WERI-Rb-1 (cell line): Measurements from ENCODE around the gene TSC2.

Experiments used
- DNase-seq: peaks from one replicate; pipeline ENCODE4 v3.0.0-alpha.2; 2020
- H3K27ac ChIP-seq: fragments of 250-450 bp; sonication (Bioruptor Pico); 2 replicates; pipeline ENCODE4 v1.5.1; 2020; ENCODE audit warnings: mild to moderate bottlenecking, moderate library complexity
- H3K27me3 ChIP-seq: fragments of 250-450 bp; sonication (Bioruptor Pico); 2 replicates; pipeline ENCODE4 v1.5.1; 2021; ENCODE audit warnings: mild to moderate bottlenecking, low read depth, moderate library complexity; ENCODE audit not compliant: insufficient read depth, severe bottlenecking
- H3K36me3 ChIP-seq: fragments of 250-450 bp; sonication (Bioruptor Pico); 2 replicates; pipeline ENCODE4 v1.5.1; 2020; ENCODE audit warnings: mild to moderate bottlenecking, moderate library complexity
- H3K4me3 ChIP-seq: 2 replicates; pipeline ENCODE4 v1.5.1; 2011; ENCODE audit warnings: low read depth, mild to moderate bottlenecking, control low read depth, low read length
- H3K9me3 ChIP-seq: fragments of 250-450 bp; sonication (Bioruptor Pico); 2 replicates; pipeline ENCODE4 v1.5.1; 2021; ENCODE audit warnings: mild to moderate bottlenecking, moderate library complexity; ENCODE audit not compliant: severe bottlenecking
- TF ChIP-seq, protein P1 (sequence below): IDR thresholded peaks from 2 replicates; pipeline ENCODE4 v1.5.1; 2011; ENCODE audit warnings: low read depth, mild to moderate bottlenecking, control low read depth, inconsistent platforms, low read length

TSC2 gene

DNA sequence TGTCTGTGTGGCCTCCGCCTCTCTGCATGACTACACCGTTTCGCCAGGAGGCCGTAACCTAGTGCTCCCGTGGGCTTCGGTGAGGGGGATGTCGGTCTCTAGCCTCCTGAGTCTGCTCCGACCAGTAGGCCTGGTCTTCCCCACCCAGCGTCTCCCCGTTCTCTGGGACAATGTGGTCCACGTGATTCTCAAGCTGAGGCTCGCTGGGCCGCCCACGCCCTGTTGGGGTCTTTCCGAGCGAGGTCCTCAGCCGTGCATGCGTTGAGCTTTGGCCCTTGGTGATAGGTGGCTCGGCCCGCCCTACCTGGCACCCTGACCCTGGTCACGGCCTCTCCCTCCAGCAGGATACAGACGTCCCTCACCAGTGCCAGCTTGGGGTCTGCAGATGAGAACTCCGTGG lies 30.9 kb downstream of the TSC2 start:
- no peak overlapping the region for H3K27ac ChIP-seq
- H3K4me3 ChIP-seq = no peak overlapping the region
- peaks cover 66% of the 10 kb centered on the region for H3K36me3 ChIP-seq
- H3K27me3 ChIP-seq = no peaks in the 10 kb centered on the region
- no peaks in the 10 kb centered on the region for H3K9me3 ChIP-seq
- TF ChIP-seq, protein P1, sequence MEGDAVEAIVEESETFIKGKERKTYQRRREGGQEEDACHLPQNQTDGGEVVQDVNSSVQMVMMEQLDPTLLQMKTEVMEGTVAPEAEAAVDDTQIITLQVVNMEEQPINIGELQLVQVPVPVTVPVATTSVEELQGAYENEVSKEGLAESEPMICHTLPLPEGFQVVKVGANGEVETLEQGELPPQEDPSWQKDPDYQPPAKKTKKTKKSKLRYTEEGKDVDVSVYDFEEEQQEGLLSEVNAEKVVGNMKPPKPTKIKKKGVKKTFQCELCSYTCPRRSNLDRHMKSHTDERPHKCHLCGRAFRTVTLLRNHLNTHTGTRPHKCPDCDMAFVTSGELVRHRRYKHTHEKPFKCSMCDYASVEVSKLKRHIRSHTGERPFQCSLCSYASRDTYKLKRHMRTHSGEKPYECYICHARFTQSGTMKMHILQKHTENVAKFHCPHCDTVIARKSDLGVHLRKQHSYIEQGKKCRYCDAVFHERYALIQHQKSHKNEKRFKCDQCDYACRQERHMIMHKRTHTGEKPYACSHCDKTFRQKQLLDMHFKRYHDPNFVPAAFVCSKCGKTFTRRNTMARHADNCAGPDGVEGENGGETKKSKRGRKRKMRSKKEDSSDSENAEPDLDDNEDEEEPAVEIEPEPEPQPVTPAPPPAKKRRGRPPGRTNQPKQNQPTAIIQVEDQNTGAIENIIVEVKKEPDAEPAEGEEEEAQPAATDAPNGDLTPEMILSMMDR = no peak
- no peak for DNase-seq

DNA sequence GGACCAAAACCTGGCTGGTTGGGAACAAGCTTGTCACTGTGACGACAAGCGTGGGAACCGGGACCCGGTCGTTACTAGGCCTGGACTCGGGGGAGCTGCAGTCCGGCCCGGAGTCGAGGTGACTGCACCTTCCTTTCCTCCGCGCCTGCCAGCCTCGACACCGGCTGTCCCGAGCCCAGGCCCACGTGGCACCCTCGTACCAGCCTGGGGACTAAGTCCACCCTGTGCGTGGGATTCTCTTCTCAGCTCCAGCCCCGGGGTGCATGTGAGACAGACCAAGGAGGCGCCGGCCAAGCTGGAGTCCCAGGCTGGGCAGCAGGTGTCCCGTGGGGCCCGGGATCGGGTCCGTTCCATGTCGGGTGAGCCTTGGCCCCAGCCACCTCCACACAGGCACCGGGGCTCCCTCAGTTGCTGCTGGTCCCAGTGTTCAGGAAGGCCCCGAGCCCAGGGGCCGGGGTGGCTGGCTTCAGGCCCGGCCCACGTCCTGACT lies 31.6 kb downstream of the TSC2 start:
- no peaks in the 10 kb centered on the region for H3K27me3 ChIP-seq
- peaks cover 66% of the 10 kb centered on the region for H3K36me3 ChIP-seq
- DNase-seq = no peak
- no peak overlapping the region for H3K4me3 ChIP-seq
- TF ChIP-seq, protein P1 = no peak
- no peaks in the 10 kb centered on the region for H3K9me3 ChIP-seq
- no peak overlapping the region for H3K27ac ChIP-seq

DNA sequence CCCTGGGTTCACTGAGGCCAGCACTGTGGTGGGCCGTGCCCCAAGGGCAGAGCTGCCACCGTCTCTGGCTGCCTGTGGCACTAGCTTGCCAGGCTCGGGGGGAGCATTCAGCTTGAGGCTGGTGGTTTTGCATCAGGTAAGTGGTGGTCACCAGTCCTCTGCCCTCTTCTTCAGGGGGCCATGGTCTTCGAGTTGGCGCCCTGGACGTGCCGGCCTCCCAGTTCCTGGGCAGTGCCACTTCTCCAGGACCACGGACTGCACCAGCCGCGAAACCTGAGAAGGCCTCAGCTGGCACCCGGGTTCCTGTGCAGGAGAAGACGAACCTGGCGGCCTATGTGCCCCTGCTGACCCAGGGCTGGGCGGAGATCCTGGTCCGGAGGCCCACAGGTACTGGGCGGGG lies 32.2 kb downstream of the TSC2 start:
- TF ChIP-seq, protein P1 = no peak
- Histone ChIP-seq H3K9me3 (no peaks in the 10 kb centered on the region), H3K36me3 (peaks cover 65% of the 10 kb centered on the region), H3K27me3 (no peaks in the 10 kb centered on the region), H3K4me3 (no peak overlapping the region), H3K27ac (no peak overlapping the region)
- DNase-seq = no peak

DNA sequence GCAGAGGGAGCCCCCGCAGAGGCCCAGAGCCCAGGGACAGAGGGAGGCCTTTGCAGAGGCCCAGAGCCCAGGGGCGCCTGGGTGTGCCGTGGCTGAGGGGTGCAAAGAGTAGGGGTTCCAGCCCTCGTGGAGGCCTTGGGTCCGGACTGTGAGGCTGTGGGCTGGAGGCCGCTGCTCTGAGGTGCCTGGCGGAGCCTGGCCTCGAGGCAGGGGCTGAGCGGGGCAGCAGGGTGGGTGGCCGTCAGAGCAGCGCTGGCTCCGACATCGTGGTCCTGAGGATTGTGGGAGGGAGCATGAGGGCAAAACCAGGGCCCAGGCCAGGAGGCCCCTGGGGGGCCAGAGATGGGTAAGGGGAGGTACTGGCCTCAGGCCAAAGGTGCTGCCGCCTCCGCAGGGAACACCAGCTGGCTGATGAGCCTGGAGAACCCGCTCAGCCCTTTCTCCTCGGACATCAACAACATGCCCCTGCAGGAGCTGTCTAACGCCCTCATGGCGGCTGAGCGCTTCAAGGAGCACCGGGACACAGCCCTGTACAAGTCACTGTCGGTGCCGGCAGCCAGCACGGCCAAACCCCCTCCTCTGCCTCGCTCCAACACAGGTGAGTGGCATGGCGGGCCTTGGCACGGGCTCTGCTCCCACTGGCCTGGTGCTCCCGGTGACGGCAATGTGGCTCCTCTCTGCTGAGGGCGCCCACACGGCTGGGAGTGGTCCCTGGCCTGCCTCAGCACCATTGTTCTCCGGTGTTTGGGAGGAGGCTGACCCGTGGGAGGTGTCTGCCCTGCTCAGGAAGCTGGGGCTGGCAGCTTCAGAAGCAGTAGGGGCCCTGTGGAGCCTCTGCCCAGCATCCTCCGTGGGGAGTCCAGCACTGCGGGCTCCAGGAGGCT lies 33.7 kb downstream of the TSC2 start:
- Histone ChIP-seq H3K27ac (0 out of 2 replicates have a peak overlapping the region, but pooled peaks have one; percentile 4), H3K9me3 (no peaks in the 10 kb centered on the region), H3K4me3 (no peak overlapping the region), H3K27me3 (no peaks in the 10 kb centered on the region), H3K36me3 (peaks cover 63% of the 10 kb centered on the region)
- no peak for DNase-seq
- TF ChIP-seq, protein P1 = no peak

DNA sequence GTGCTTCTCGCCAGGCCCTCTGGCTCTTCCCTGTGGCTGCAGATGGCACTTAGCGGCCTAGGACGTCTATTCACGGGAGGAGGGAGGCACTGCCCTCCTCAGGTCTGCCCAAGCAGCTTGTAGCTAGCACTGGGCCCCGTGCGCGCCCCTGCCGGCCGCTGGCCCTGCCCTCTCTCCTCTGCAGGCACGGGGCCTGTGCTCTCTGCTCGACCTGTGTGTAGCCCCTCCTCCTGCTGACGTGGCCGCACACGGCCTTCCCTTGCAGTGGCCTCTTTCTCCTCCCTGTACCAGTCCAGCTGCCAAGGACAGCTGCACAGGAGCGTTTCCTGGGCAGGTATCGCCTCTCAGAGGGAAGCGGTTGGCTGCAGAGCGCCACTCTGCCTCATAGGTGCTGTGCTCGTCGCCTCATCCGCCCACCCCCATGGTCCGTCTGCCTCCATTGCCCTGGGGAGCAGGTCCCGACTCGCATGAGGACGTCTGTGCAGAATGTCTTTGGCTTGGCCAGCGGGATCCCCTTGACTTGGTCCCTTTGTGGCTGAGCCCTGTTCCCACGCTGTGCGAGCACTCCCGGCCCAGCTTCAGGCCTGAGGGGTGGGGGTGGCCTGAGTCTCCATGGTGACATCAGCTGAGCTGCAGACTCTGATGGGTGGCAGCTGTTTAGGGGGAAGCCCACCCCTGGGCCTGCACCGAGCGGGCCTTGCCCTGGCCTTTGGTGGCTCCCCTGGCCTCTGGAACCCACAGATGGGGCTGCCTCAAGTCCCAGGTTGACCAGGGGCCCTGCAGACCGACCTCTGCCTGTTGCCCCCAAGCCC lies 34.6 kb downstream of the TSC2 start:
- no peaks in the 10 kb centered on the region for H3K27me3 ChIP-seq

More for the DNA sequence above, 34.6 kb downstream of the TSC2 start:
- no peaks in the 10 kb centered on the region for H3K9me3 ChIP-seq
- H3K27ac ChIP-seq = 0 out of 2 replicates have a peak overlapping the region, but pooled peaks have one; percentile 4
- peaks cover 68% of the 10 kb centered on the region for H3K36me3 ChIP-seq
- no peak for DNase-seq
- H3K4me3 ChIP-seq = no peak overlapping the region
- TF ChIP-seq, protein P1 = no peak
